Measurements from ENCODE around the gene DPP6.

- no peak for TF ChIP-seq CTCF (conservative IDR thresholded peaks at IDR 0.05)
- TF ChIP-seq EZH2 (IDR thresholded peaks at IDR 0.05; ENCODE audit: low read depth), result no peak
Measured at GRCh38 chr7:154425271-154425670, 373.1 kb downstream of the DPP6 start.
